SU-DHL-6 (cell line): ENCODE results near the gene IFNA1.

Experiments used
- H2AFZ ChIP-seq: fragments of 200-600 bp; sonication (generic); 2 replicates; pipeline ENCODE4 v1.6.1; 2014; ENCODE audit warnings: low read depth, mild to moderate bottlenecking, moderate library complexity, mixed read lengths, antibody characterized with exemption, low read length; ENCODE audit not compliant: severe bottlenecking
- H3F3A ChIP-seq: fragments of 200-600 bp; shearing (Covaris generic); 2 replicates; pipeline ENCODE4 v1.6.0; 2016; ENCODE audit warnings: antibody characterized with exemption, mild to moderate bottlenecking; ENCODE audit not compliant: insufficient read depth
- H3K27ac ChIP-seq: fragments of 200-600 bp; sonication (generic); 2 replicates; pipeline ENCODE4 v1.5.1; 2016; ENCODE audit warnings: low read depth, mild to moderate bottlenecking, low read length, moderate library complexity, mixed read lengths
- H3K27me3 ChIP-seq: fragments of 200-600 bp; sonication (generic), shearing (Covaris generic); 2 replicates; pipeline ENCODE4 v1.6.0; 2014; ENCODE audit warnings: mild to moderate bottlenecking, low read length
- H3K36me3 ChIP-seq: fragments of 200-600 bp; sonication (generic); 2 replicates; pipeline ENCODE4 v1.6.1; 2014; ENCODE audit warnings: mild to moderate bottlenecking, low read length, mixed read lengths
- H3K4me2 ChIP-seq: fragments of 300-600, 200-600 bp; shearing (Covaris generic), sonication (generic); 2 replicates; pipeline ENCODE4 v1.6.0; 2014; ENCODE audit warnings: low read length, low read depth, mild to moderate bottlenecking; ENCODE audit not compliant: poor library complexity, severe bottlenecking
- H3K4me3 ChIP-seq: fragments of 200-600 bp; sonication (generic); 2 replicates; pipeline ENCODE4 v1.5.1; 2014; ENCODE audit warnings: antibody characterized with exemption, low read length, mild to moderate bottlenecking, mixed read lengths; ENCODE audit not compliant: insufficient read depth, poor library complexity, severe bottlenecking
- H3K79me2 ChIP-seq: fragments of 200-600 bp; sonication (generic); 2 replicates; pipeline ENCODE4 v1.6.1; 2014; ENCODE audit warnings: mild to moderate bottlenecking, low read length, moderate library complexity; ENCODE audit not compliant: insufficient read depth
- H3K9ac ChIP-seq: fragments of 200-600 bp; sonication (generic); 2 replicates; pipeline ENCODE4 v1.7.0; 2014; ENCODE audit warnings: mild to moderate bottlenecking, low read length
- H3K9me2 ChIP-seq: fragments of 200-600 bp; sonication (generic); replicated peaks from 2 replicates; pipeline ENCODE4 v1.6.1; 2014; ENCODE audit warnings: low read length; ENCODE audit not compliant: insufficient read depth
- H3K9me3 ChIP-seq: fragments of 200-600 bp; sonication (generic); 2 replicates; pipeline ENCODE4 v1.6.1; 2014; ENCODE audit warnings: low read length, mixed read lengths; ENCODE audit not compliant: insufficient read depth
- H4K20me1 ChIP-seq: fragments of 200-600 bp; sonication (generic); 2 replicates; pipeline ENCODE4 v1.6.1; 2014; ENCODE audit warnings: low read depth, mild to moderate bottlenecking, antibody characterized with exemption, low read length, moderate library complexity, mixed read lengths
- EZH2phosphoT487 ChIP-seq: fragments of 200-600 bp; sonication (generic), shearing (Covaris generic); conservative IDR thresholded peaks from 2 replicates; pipeline ENCODE4 v1.6.1; 2018; ENCODE audit warnings: mild to moderate bottlenecking, antibody characterized with exemption, low read length, moderate library complexity, mixed read lengths
- TF ChIP-seq, protein P1 (sequence below): fragments of 200-600 bp; sonication (generic); IDR thresholded peaks from one replicate; pipeline ENCODE4 v1.5.1; 2017; ENCODE audit warnings: antibody characterized with exemption, mild to moderate bottlenecking, low read length, moderate library complexity; ENCODE audit not compliant: insufficient read depth, poor library complexity, severe bottlenecking

IFNA1 gene

DNA sequence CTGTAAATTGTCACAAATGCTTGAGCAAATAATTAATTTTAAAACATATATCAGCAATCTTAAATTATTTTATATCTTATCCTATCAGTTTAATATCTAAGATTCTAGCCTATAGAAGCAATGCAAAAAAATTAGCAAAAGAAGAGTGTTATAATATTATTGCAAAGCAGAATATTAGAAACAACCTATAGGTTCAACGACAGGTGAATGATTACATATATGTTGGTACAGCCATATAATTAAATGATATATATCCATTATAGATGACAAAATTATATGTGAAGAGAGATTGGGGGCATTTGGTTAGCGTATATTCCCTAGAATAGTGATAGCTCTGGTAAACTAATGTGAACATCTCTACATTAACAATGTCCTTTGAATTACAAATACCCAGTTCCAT lies 42.0 kb downstream of the IFNA1 start, which contains the start of gene IFNE:
TSS of gene IFNE (minus strand) at position 101 of the 400 bp plus-strand sequence. CDS start 619 bp downstream, outside the sequence.
- H2AFZ ChIP-seq, result no peak within 1 kb of the TSS
- H3K27me3 ChIP-seq, result 0 out of 2 replicates have a peak, but pooled peaks cover 4% of the 10 kb centered on the region
- H3K4me2 ChIP-seq, result no peak within 1 kb of the TSS
- H3K79me2 ChIP-seq, result no peaks in the 10 kb centered on the region
- no peaks in the 10 kb centered on the region for H3K9me3 ChIP-seq
- H3K27ac ChIP-seq, result no peak within 1 kb of the TSS
- H3K36me3 ChIP-seq, result no peaks in the 10 kb centered on the region
- H4K20me1 ChIP-seq, result no peaks in the 10 kb centered on the region
- H3K9me2 ChIP-seq, result no peaks in the 10 kb centered on the region
- no peaks in the 10 kb centered on the region for H3F3A ChIP-seq
- no peak within 1 kb of the TSS for H3K4me3 ChIP-seq
- H3K9ac ChIP-seq, result no peak within 1 kb of the TSS
- no peak for TF ChIP-seq EZH2phosphoT487
- TF ChIP-seq, protein P1, sequence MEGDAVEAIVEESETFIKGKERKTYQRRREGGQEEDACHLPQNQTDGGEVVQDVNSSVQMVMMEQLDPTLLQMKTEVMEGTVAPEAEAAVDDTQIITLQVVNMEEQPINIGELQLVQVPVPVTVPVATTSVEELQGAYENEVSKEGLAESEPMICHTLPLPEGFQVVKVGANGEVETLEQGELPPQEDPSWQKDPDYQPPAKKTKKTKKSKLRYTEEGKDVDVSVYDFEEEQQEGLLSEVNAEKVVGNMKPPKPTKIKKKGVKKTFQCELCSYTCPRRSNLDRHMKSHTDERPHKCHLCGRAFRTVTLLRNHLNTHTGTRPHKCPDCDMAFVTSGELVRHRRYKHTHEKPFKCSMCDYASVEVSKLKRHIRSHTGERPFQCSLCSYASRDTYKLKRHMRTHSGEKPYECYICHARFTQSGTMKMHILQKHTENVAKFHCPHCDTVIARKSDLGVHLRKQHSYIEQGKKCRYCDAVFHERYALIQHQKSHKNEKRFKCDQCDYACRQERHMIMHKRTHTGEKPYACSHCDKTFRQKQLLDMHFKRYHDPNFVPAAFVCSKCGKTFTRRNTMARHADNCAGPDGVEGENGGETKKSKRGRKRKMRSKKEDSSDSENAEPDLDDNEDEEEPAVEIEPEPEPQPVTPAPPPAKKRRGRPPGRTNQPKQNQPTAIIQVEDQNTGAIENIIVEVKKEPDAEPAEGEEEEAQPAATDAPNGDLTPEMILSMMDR, result no peak
